Vein endothelial cell (primary cell): ENCODE measurements around the gene CENPL. TPM values are rescaled to one million over a fixed set of nuclear protein-coding genes. Genes with fewer than 3 reads are reported as not detected.

Experiments
- small RNA-seq: library from RNA; depleted of rRNA; stranded (forward); fragments of <200 nt; gene quantifications from one replicate; pipeline ENCODE3, GENCODE V24; 2012
- total RNA-seq: library from RNA; depleted of rRNA; stranded (reverse); fragments of >200 nt; gene quantifications from 2 replicates; pipeline ENCODE4 v1.2.3, GENCODE V29; 2012

The CENPL gene, protein sequence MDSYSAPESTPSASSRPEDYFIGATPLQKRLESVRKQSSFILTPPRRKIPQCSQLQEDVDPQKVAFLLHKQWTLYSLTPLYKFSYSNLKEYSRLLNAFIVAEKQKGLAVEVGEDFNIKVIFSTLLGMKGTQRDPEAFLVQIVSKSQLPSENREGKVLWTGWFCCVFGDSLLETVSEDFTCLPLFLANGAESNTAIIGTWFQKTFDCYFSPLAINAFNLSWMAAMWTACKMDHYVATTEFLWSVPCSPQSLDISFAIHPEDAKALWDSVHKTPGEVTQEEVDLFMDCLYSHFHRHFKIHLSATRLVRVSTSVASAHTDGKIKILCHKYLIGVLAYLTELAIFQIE
- 11.1 and 20.7 TPM in 2 replicates for total RNA-seq

DNA sequence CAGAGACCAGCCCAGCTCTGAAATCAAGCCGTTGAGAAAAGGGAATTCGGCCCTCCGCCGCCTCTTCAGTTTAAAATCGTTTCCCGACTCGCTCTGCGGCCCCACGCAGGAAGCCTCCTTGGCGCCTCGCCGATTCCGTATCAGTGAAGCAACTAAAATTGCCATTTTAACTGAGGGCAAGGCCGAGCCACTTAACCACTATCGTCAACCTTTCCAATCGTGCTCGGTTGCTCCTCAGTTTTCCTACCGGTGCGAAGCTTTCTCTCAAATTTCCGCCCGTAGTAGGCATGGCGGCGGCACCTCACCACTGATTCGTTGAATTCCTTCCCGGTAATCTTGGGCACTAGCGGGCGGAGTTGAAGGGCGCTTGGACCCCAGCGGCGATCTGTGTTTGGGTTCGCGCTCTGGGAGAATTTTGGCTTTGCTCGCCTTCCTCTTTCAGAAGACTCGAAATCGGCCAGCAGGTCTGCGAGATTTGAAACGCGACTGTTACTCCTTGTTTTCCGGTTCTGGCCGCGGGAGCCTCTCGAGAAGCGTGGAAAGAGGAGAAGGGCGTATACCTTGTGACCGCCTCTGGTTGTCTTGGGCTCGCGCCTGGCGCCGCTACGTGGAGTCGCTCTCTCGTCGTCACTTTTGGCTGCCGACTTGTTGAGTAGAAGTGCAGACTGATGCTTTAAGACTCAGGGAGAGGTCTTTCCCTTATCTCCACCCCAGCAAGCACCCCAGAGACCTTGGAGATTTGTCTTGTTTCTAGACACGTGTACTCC, at the start of gene CENPL, which contains the start of gene DARS2:
CENPL (minus strand) TSS at position 569 of the 767 bp plus-strand sequence. CDS start 13,584 bp downstream, outside the sequence.
DARS2 (plus strand) TSS at position 359 of the 767 bp plus-strand sequence. CDS start 557 bp downstream, outside the sequence.

DNA sequence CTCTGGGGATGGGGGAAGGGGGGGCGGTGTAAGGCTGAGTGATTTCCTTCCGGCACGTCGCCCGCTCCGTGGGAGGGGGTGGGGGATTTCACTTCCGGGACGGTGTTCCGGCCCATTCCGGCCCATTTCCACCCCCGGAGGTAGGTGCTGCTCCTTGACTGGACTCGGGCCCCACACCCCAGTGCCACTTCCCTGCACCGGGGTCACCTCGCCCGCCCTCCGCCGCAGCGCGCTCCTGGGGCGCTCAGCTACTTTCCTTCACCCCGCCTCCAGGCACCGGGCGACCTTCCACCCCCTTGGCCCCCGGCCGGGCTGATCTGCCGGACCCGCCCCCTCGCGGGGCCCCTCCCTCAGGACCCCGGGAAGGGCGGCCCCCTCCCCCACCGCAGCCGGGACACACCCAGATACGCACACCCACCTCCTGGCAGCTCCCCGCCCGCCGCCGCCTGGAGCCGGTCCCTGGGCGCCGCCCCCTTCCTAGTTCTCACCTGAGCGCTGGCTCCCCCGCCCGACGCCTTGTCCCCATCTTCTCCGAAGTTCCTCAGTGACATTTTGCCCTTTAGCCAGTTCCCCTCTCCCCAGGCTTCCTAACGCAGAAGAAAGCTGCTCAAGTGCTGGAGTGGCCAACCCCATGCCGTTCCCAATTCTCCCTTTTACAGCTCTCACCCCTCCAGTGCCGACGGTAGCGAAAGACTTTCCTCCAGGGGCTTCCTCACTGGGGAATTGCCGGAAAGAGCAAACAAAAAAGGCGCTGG, 43.8 kb upstream of the CENPL start, which contains the start of gene ZBTB37:
ZBTB37 (plus strand) TSS at position 115 of the 755 bp plus-strand sequence. CDS start 1,846 bp downstream, outside the sequence.

DNA sequence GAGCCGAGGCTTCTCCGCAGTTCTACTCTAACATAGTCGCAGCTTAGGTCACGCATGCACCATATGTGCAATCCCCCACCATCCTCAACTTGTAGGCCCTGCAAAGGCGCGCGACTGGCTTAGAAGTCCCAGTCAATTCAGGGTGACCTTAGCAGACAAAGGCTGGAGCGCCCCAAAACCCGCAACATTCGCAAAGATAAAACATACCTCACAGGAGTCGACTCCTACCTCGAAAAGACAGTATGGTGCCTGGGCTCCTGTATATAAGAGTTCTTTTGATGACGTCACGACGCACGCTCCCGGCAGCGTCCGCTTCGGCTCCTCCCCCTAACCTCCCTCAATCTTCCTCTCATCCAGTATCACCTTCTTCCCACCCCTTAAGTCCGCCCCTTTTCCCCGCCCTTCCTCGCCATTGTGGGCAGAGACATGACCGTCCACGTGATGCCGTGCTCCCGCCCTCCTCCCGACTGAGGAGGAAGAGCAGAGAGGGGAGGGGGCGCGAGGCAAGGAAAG, 43.1 kb upstream of the CENPL start, which contains the start of gene GAS5:
GAS5 (minus strand) TSS at position 237 of the 513 bp plus-strand sequence.

Small RNA genes lying within 50 kb of the gene (small RNA-seq; reads per million reads assigned to genes)
- gene RF00019: not detected

Other genes with a start within 250 kb of the CENPL start
- not detected in 2 replicates for gene SLC9C2, start 221.8 kb downstream of the CENPL start, total RNA-seq
- gene TEX50, start 189.5 kb downstream of the CENPL start, total RNA-seq: not detected in 2 replicates
- 0.33 TPM in 1 of 2 replicates, not detected in the other for gene ANKRD45, start 155.0 kb downstream of the CENPL start, total RNA-seq
- gene KLHL20, start 109.9 kb downstream of the CENPL start, total RNA-seq: 32.0 and 36.6 TPM in 2 replicates
- gene DARS2, start 210 bp downstream of the CENPL start, total RNA-seq: 16.7 and 25.1 TPM in 2 replicates
- gene GAS5, start 43.1 kb upstream of the CENPL start, total RNA-seq: 273 and 303 TPM in 2 replicates
- gene ZBTB37, start 43.5 kb upstream of the CENPL start, total RNA-seq: 4.6 and 6.3 TPM in 2 replicates
- 0.38 TPM in 1 of 2 replicates, not detected in the other for gene SERPINC1, start 92.4 kb upstream of the CENPL start, total RNA-seq
- gene RC3H1, start 197.5 kb upstream of the CENPL start, total RNA-seq: 43.1 and 55.1 TPM in 2 replicates